Astrocyte (in vitro differentiated cells and primary cell): ENCODE results near the gene ETNPPL. TPM values are rescaled to one million over a fixed set of nuclear protein-coding genes. Genes with fewer than 3 reads are reported as not detected.

Source experiments
- DNase-seq: peaks from one replicate; pipeline ENCODE4 v3.0.0-alpha.2; 2010; ENCODE audit warnings: low read depth
- FAIRE-seq: peaks from 2 replicates; lab custom pipeline; 2011; peaks lifted over from hg19 to GRCh38; lab: Jason Lieb, UNC
- H2AFZ ChIP-seq: 2 replicates; pipeline ENCODE4 v1.6.0; 2012; ENCODE audit warnings: low read depth, low read length, inconsistent platforms
- H3K27ac ChIP-seq: 2 replicates; pipeline ENCODE4 v1.5.1; 2011; ENCODE audit warnings: low read depth, low read length, inconsistent platforms
- H3K27me3 ChIP-seq: 2 replicates; pipeline ENCODE4 v1.6.0; 2011; ENCODE audit warnings: low read length, inconsistent platforms; ENCODE audit not compliant: insufficient read depth
- H3K36me3 ChIP-seq: 2 replicates; pipeline ENCODE4 v1.5.1; 2011; ENCODE audit warnings: low read length, inconsistent platforms; ENCODE audit not compliant: insufficient read depth
- H3K4me1 ChIP-seq: 2 replicates; pipeline ENCODE4 v1.5.1; 2011; ENCODE audit warnings: low read length, inconsistent platforms; ENCODE audit not compliant: insufficient read depth
- H3K4me2 ChIP-seq: 2 replicates; pipeline ENCODE4 v1.6.0; 2012; ENCODE audit warnings: low read length, inconsistent platforms
- H3K4me3 ChIP-seq: 2 replicates; pipeline ENCODE4 v1.5.1; 2011; ENCODE audit warnings: low read depth, mild to moderate bottlenecking, low read length, inconsistent platforms; ENCODE audit not compliant: insufficient read depth
- H3K79me2 ChIP-seq: 2 replicates; pipeline ENCODE4 v1.6.0; 2012; ENCODE audit warnings: mild to moderate bottlenecking, low read length, inconsistent platforms; ENCODE audit not compliant: insufficient read depth
- H3K9ac ChIP-seq: 2 replicates; pipeline ENCODE4 v1.6.0; 2012; ENCODE audit warnings: mild to moderate bottlenecking, low read length, inconsistent platforms
- H3K9me3 ChIP-seq: 2 replicates; pipeline ENCODE4 v1.5.1; 2012; ENCODE audit warnings: low read depth, mild to moderate bottlenecking, low read length, inconsistent platforms; ENCODE audit not compliant: insufficient read depth
- H4K20me1 ChIP-seq: 2 replicates; pipeline ENCODE4 v1.6.0; 2012; ENCODE audit warnings: low read length, inconsistent platforms; ENCODE audit not compliant: insufficient read depth
- H3K27ac Mint-ChIP-seq: one replicate; pipeline ENCODE4 v1.8.0; 2021; ENCODE audit warnings: mild to moderate bottlenecking, mixed read lengths; ENCODE audit not compliant: unreplicated experiment
- H3K27me3 Mint-ChIP-seq: one replicate; pipeline ENCODE4 v1.8.0; 2021; ENCODE audit warnings: low read depth, mixed read lengths; ENCODE audit not compliant: unreplicated experiment
- H3K36me3 Mint-ChIP-seq: one replicate; pipeline ENCODE4 v1.8.0; 2021; ENCODE audit warnings: low read depth, mixed read lengths; ENCODE audit not compliant: unreplicated experiment
- H3K4me1 Mint-ChIP-seq: one replicate; pipeline ENCODE4 v1.8.0; 2021; ENCODE audit warnings: low read depth, mixed read lengths; ENCODE audit not compliant: unreplicated experiment
- H3K4me3 Mint-ChIP-seq: one replicate; pipeline ENCODE4 v1.8.0; 2021; ENCODE audit warnings: mild to moderate bottlenecking, moderate library complexity, mixed read lengths; ENCODE audit not compliant: unreplicated experiment
- H3K9me3 Mint-ChIP-seq: one replicate; pipeline ENCODE4 v1.8.0; 2021; ENCODE audit warnings: mild to moderate bottlenecking, mixed read lengths; ENCODE audit not compliant: unreplicated experiment
- EZH2 ChIP-seq: IDR thresholded peaks from 2 replicates; pipeline ENCODE4 v1.6.1; 2012; ENCODE audit warnings: mild to moderate bottlenecking, low read length, inconsistent platforms; ENCODE audit not compliant: insufficient read depth
- total RNA-seq: library from RNA; stranded (reverse); gene quantifications from 2 replicates; pipeline ENCODE4 v1.2.1, GENCODE V29; 2021
- TF ChIP-seq, protein P1 (sequence below): IDR thresholded peaks from 2 replicates; pipeline ENCODE4 v1.5.1; 2011; ENCODE audit warnings: low read depth, mild to moderate bottlenecking, inconsistent platforms, low read length, moderate library complexity; ENCODE audit not compliant: insufficient read depth

Gene ETNPPL
- total RNA-seq, 1 donor from 2014 or later: not detected

DNA sequence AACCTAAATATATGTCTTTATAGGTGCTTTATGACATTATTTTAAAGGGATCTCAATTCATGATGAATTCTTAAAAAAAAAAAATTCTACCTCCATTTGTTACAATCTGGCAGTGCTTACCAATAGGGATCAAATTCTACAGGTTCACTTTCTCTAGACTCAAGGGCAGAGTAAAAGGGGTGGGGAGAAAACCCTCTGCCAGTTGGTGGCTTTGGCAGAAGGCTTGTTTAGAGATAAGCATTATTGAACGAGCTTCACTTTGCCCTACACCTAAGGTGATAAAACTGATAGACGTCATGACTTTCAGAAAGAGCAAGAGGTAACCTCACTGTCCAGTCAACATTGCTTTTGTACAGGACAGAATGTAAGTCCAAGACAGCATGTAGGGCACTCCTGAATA, 58.9 kb downstream of the ETNPPL start:
- H2AFZ ChIP-seq: no peak overlapping the region
- peaks cover 2% of the 10 kb centered on the region for H3K9me3 Mint-ChIP-seq
- H3K4me3 Mint-ChIP-seq: no peak overlapping the region
- no peaks in the 10 kb centered on the region for H3K27me3 ChIP-seq
- H3K4me1 Mint-ChIP-seq: peaks cover 14% of the 10 kb centered on the region
- H3K9ac ChIP-seq: no peak overlapping the region
- H3K27me3 Mint-ChIP-seq: peaks cover 6% of the 10 kb centered on the region
- H3K36me3 Mint-ChIP-seq: no peaks in the 10 kb centered on the region
- no peak for FAIRE-seq
- no peaks in the 10 kb centered on the region for H3K36me3 ChIP-seq
- TF ChIP-seq, protein P1, sequence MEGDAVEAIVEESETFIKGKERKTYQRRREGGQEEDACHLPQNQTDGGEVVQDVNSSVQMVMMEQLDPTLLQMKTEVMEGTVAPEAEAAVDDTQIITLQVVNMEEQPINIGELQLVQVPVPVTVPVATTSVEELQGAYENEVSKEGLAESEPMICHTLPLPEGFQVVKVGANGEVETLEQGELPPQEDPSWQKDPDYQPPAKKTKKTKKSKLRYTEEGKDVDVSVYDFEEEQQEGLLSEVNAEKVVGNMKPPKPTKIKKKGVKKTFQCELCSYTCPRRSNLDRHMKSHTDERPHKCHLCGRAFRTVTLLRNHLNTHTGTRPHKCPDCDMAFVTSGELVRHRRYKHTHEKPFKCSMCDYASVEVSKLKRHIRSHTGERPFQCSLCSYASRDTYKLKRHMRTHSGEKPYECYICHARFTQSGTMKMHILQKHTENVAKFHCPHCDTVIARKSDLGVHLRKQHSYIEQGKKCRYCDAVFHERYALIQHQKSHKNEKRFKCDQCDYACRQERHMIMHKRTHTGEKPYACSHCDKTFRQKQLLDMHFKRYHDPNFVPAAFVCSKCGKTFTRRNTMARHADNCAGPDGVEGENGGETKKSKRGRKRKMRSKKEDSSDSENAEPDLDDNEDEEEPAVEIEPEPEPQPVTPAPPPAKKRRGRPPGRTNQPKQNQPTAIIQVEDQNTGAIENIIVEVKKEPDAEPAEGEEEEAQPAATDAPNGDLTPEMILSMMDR: no peak
- TF ChIP-seq EZH2: no peak
- no peak overlapping the region for H3K27ac Mint-ChIP-seq
- no peaks in the 10 kb centered on the region for H3K79me2 ChIP-seq
- H3K4me2 ChIP-seq: no peak overlapping the region
- H3K4me1 ChIP-seq: peaks cover 3% of the 10 kb centered on the region
- no peaks in the 10 kb centered on the region for H3K9me3 ChIP-seq
- DNase-seq: no peak
- H3K4me3 ChIP-seq: no peak overlapping the region
- no peak overlapping the region for H3K27ac ChIP-seq
- H4K20me1 ChIP-seq: no peaks in the 10 kb centered on the region

DNA sequence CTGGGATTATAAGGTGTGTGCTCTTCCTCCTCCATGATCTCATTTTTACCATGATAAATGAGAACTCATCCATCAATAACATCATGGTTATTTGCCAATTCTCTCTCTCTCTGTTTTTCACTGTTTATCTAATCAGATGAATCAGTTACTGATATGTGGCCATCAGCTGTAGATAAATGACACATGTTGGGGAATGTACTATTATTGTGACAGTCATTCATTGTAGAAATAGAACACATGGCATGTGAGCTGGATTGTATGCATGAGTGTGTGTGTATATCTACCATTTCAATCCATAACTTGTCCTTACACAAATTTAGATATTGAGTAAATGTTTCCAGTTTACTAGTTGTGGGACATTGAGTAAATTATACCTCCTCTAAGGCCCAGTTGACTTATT, 59.5 kb downstream of the ETNPPL start:
- H3K4me3 Mint-ChIP-seq: no peak overlapping the region
- Histone ChIP-seq H3K27ac (no peak overlapping the region), H3K79me2 (no peaks in the 10 kb centered on the region), H3K4me3 (no peak overlapping the region), H3K4me1 (peaks cover 3% of the 10 kb centered on the region), H3K9ac (no peak overlapping the region), H3K9me3 (no peaks in the 10 kb centered on the region), H2AFZ (no peak overlapping the region), H4K20me1 (no peaks in the 10 kb centered on the region), H3K36me3 (no peaks in the 10 kb centered on the region), H3K27me3 (no peaks in the 10 kb centered on the region), H3K4me2 (no peak overlapping the region)
- H3K9me3 Mint-ChIP-seq: peaks cover 2% of the 10 kb centered on the region
- peak; percentile 26 for FAIRE-seq
- peak; percentile 52 for DNase-seq
- no peak for TF ChIP-seq EZH2
- TF ChIP-seq, protein P1: no peak
- no peak overlapping the region for H3K27ac Mint-ChIP-seq
- H3K4me1 Mint-ChIP-seq: peaks cover 14% of the 10 kb centered on the region
- H3K27me3 Mint-ChIP-seq: peaks cover 6% of the 10 kb centered on the region
- no peaks in the 10 kb centered on the region for H3K36me3 Mint-ChIP-seq

DNA sequence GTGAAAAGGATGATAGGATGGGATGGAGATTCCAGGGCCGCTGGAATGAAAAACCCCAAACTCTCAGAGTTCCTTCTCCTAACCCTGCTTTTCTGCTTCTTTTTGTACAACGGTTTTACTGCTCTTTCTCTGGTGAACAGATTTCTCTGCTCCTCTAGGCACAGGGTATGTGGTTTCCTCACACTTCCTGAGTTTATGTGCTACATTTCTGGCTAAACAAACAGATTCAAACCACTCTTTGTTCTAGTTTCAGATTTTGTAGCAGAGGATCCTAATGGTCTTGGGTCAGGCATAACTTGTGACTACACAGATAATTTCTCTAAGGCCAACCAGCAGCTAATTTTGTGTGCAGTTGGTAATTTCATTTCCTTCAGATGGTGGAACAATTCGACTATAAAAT, 59.9 kb downstream of the ETNPPL start:
- H3K27me3 Mint-ChIP-seq: peaks cover 6% of the 10 kb centered on the region
- Histone ChIP-seq H3K4me2 (no peak overlapping the region), H3K27me3 (no peaks in the 10 kb centered on the region), H3K4me3 (no peak overlapping the region), H3K9me3 (no peaks in the 10 kb centered on the region), H3K4me1 (peaks cover 3% of the 10 kb centered on the region), H4K20me1 (no peaks in the 10 kb centered on the region), H3K79me2 (no peaks in the 10 kb centered on the region), H3K36me3 (no peaks in the 10 kb centered on the region), H2AFZ (no peak overlapping the region), H3K27ac (no peak overlapping the region), H3K9ac (no peak overlapping the region)
- FAIRE-seq (no peak), DNase-seq (no peak)
- H3K9me3 Mint-ChIP-seq: peaks cover 2% of the 10 kb centered on the region
- peaks cover 14% of the 10 kb centered on the region for H3K4me1 Mint-ChIP-seq
- no peak overlapping the region for H3K4me3 Mint-ChIP-seq
- TF ChIP-seq, protein P1: no peak
- H3K27ac Mint-ChIP-seq: no peak overlapping the region
- H3K36me3 Mint-ChIP-seq: no peaks in the 10 kb centered on the region
